M059J (cell line): ENCODE data around the gene ETV2. TPM values are rescaled to one million over a fixed set of nuclear protein-coding genes. Genes with fewer than 3 reads are reported as not detected.
"Not testable (repeated sequence)": the region's sequence is repeated elsewhere in the genome, so short reads cannot be mapped to it uniquely, and the experiment has no call there.

Experiments
- DNase-seq: peaks from one replicate; pipeline ENCODE4 v3.0.0-alpha.2; 2012; ENCODE audit warnings: low read depth
- total RNA-seq: library from RNA; depleted of rRNA; stranded (reverse); fragments of >200 nt; shearing (Covaris generic); gene quantifications from 2 replicates; pipeline ENCODE4 v1.2.3, GENCODE V29; 2014

ETV2 gene
- total RNA-seq, 1 experiment from 2014 or later, result 0.54 TPM

- DNase-seq, result peak; percentile 100
Measured at GRCh38 chr19:35628565-35629331, 12.8 kb upstream of the ETV2 start, which contains the start of gene RBM42. Gene RBM42 (plus strand): TSS chr19:35629036. CDS start chr19:35629154, 118 bp downstream.

- no peak for DNase-seq
Measured at GRCh38 chr19:35629332-35629633, 12.3 kb upstream of the ETV2 start.

GRCh38 chr19:35633727-35634440 lies 7.7 kb upstream of the ETV2 start:
- no peak for DNase-seq

GRCh38 chr19:35636651-35637050 lies 4.9 kb upstream of the ETV2 start:
- no peak for DNase-seq

GRCh38 chr19:35637165-35637564 lies 4.4 kb upstream of the ETV2 start:
- no peak for DNase-seq

- no peak for DNase-seq
Measured at GRCh38 chr19:35639321-35639639, 2.3 kb upstream of the ETV2 start.

GRCh38 chr19:35639863-35640262 lies 1.7 kb upstream of the ETV2 start:
- DNase-seq, result no peak

GRCh38 chr19:35642312-35642711 lies 767 bp downstream of the ETV2 start:
- DNase-seq, result peak; percentile 29

- DNase-seq, result no peak
Measured at GRCh38 chr19:35642798-35643254, 1.3 kb downstream of the ETV2 start.

GRCh38 chr19:35643255-35644205 lies 2.0 kb downstream of the ETV2 start:
- peak; percentile 84 for DNase-seq

- DNase-seq, result peak; percentile 95
Measured at GRCh38 chr19:35644206-35644986, 2.9 kb downstream of the ETV2 start.

- DNase-seq, result peak; percentile 60
Measured at GRCh38 chr19:35644987-35645679, 3.6 kb downstream of the ETV2 start.

GRCh38 chr19:35645680-35646511 lies 4.4 kb downstream of the ETV2 start:
- no peak for DNase-seq

- peak; percentile 99 for DNase-seq
Measured at GRCh38 chr19:35648017-35648961, 6.7 kb downstream of the ETV2 start, which contains the start of gene COX6B1. Gene COX6B1 (plus strand): TSS chr19:35648323. CDS start chr19:35651244, 2,921 bp downstream.

- DNase-seq, result no peak
Measured at GRCh38 chr19:35650581-35650980, 9.0 kb downstream of the ETV2 start.

GRCh38 chr19:35654828-35655227 lies 13.3 kb downstream of the ETV2 start:
- DNase-seq, result not testable (repeated sequence)

GRCh38 chr19:35655600-35655999 lies 14.1 kb downstream of the ETV2 start:
- DNase-seq, result no peak

- no peak for DNase-seq
Measured at GRCh38 chr19:35656700-35657099, 15.2 kb downstream of the ETV2 start.
